Mesenteric fat pad (tissue), 1 donor: ENCODE data around the gene KRTAP4-3. TPM values are rescaled to one million over a fixed set of nuclear protein-coding genes. Genes with fewer than 3 reads are reported as not detected.
"Not testable (repeated sequence)": the region's sequence is repeated elsewhere in the genome, so short reads cannot be mapped to it uniquely, and the experiment has no call there.

ENCODE experiments used
- DNase-seq: peaks from one replicate; pipeline ENCODE4 v3.0.0-alpha.2; 2020; ENCODE audit warnings: low spot score
- total RNA-seq: library from RNA; stranded (reverse); fragmentation: NEBNext Ultra II Directional; extraction: Animal tissue kit (Norgen Biotek cat#: 25700); gene quantifications from one replicate; pipeline ENCODE4 v1.2.1, GENCODE V29; 2021
- donor health status: DM: yes; HTN: yes; CAD: no.

Gene KRTAP4-3
- total RNA-seq, 1 donor from 2014 or later = not detected

GRCh38 chr17:41153856-41154255, 14.2 kb downstream of the KRTAP4-3 start:
- no peak for DNase-seq

GRCh38 chr17:41151525-41151924, 16.5 kb downstream of the KRTAP4-3 start:
- DNase-seq = no peak

- no peak for DNase-seq
Measured at GRCh38 chr17:41150026-41150425, 18.0 kb downstream of the KRTAP4-3 start.

- DNase-seq = no peak
Measured at GRCh38 chr17:41149652-41149985, 18.4 kb downstream of the KRTAP4-3 start, which contains the start of gene KRTAP4-5. Gene KRTAP4-5, minus strand, starts transcription at chr17:41149825. Its CDS starts 58 bp downstream, at chr17:41149767.

- not testable (repeated sequence) for DNase-seq
Measured at GRCh38 chr17:41148971-41149651, 18.9 kb downstream of the KRTAP4-3 start.

- DNase-seq = no peak
Measured at GRCh38 chr17:41147531-41148204, 20.4 kb downstream of the KRTAP4-3 start.

- DNase-seq = no peak
Measured at GRCh38 chr17:41145261-41145660, 22.8 kb downstream of the KRTAP4-3 start.

- DNase-seq = no peak
Measured at GRCh38 chr17:41144846-41145245, 23.2 kb downstream of the KRTAP4-3 start.

- no peak for DNase-seq
Measured at GRCh38 chr17:41141361-41141760, 26.7 kb downstream of the KRTAP4-3 start.

- DNase-seq = no peak
Measured at GRCh38 chr17:41140360-41141131, 27.5 kb downstream of the KRTAP4-3 start, which contains the start of gene KRTAP4-6. Gene KRTAP4-6, minus strand, starts transcription at chr17:41140544. Its CDS starts 57 bp downstream, at chr17:41140487.

GRCh38 chr17:41139865-41140264, 28.2 kb downstream of the KRTAP4-3 start:
- DNase-seq = not testable (repeated sequence)

GRCh38 chr17:41133880-41134735, 33.9 kb downstream of the KRTAP4-3 start:
- DNase-seq = no peak

GRCh38 chr17:41131979-41132378, 36.0 kb downstream of the KRTAP4-3 start:
- DNase-seq = no peak

GRCh38 chr17:41127371-41127770, 40.6 kb downstream of the KRTAP4-3 start:
- no peak for DNase-seq

- DNase-seq = no peak
Measured at GRCh38 chr17:41126412-41126811, 41.6 kb downstream of the KRTAP4-3 start.

GRCh38 chr17:41125064-41125463, 43.0 kb downstream of the KRTAP4-3 start:
- no peak for DNase-seq

GRCh38 chr17:41123991-41124371, 44.0 kb downstream of the KRTAP4-3 start, which contains the start of gene KRTAP4-12:
Gene KRTAP4-12, minus strand, starts transcription at chr17:41124182. Its CDS starts 60 bp downstream, at chr17:41124122.
- not testable (repeated sequence) for DNase-seq

GRCh38 chr17:41123292-41123990, 44.6 kb downstream of the KRTAP4-3 start:
- not testable (repeated sequence) for DNase-seq

- DNase-seq = no peak
Measured at GRCh38 chr17:41121742-41122141, 46.3 kb downstream of the KRTAP4-3 start.
